Fibroblast of lung (primary cell): Measurements from ENCODE around the gene GPR12.

Source experiments
- CTCF ChIP-seq, 2 donors: IDR thresholded peaks in 1 of 2; conservative IDR thresholded peaks in 1 of 2; 1 replicate in 1 of 2; 2 replicates in 1 of 2; pipeline ENCODE4 v1.5.1; 2011 to 2012; ENCODE audit warnings: low read length in 2 of 2, control low read depth in 1 of 2, inconsistent platforms in 1 of 2, low read depth in 1 of 2, mild to moderate bottlenecking in 1 of 2
- EZH2 ChIP-seq: IDR thresholded peaks from 2 replicates; pipeline ENCODE4 v1.5.1; 2012; ENCODE audit warnings: low read length, control low read depth, mild to moderate bottlenecking; ENCODE audit errors: missing control alignments

- TF ChIP-seq CTCF (conservative IDR thresholded peaks at IDR 0.05 in 1 of 2, IDR thresholded peaks at IDR 0.05 in 1 of 2; ENCODE audit: low read depth in 1 of 2, low read length in 2 of 2) = no peak
- no peak for TF ChIP-seq EZH2
These were observed 7.9 kb downstream of the GPR12 start for GRCh38 chr13:26752671-26753070.
